ENCODE results near the gene KLHL21. TPM values are rescaled to one million over a fixed set of nuclear protein-coding genes. Genes with fewer than 3 reads are reported as not detected.

The KLHL21 gene
- total and polyA plus RNA-seq, 9 of the 15 experiments (the other 6 are each of a cell fraction or from before 2014, with no cell fraction given), result 2.1 to 42.1 (median 17.5) TPM

DNA sequence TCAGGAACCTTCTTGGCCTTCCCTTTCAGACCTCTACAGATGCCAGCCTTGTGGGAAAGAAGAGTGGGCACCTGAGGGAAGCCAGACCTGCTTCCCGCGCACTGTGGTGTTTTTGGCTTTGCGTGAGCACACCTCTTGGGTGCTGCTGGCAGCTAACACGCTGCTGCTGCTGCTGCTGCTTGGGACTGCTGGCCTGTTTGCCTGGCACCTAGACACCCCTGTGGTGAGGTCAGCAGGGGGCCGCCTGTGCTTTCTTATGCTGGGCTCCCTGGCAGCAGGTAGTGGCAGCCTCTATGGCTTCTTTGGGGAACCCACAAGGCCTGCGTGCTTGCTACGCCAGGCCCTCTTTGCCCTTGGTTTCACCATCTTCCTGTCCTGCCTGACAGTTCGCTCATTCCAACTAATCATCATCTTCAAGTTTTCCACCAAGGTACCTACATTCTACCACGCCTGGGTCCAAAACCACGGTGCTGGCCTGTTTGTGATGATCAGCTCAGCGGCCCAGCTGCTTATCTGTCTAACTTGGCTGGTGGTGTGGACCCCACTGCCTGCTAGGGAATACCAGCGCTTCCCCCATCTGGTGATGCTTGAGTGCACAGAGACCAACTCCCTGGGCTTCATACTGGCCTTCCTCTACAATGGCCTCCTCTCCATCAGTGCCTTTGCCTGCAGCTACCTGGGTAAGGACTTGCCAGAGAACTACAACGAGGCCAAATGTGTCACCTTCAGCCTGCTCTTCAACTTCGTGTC is 23.9 kb downstream of the KLHL21 start (continued):
- TF ChIP-seq PTTG1 (tag; IDR thresholded peaks at IDR 0.05; ENCODE audit: low read depth) (no peak), PHF20 (IDR thresholded peaks at IDR 0.05; ENCODE audit: partially characterized antibody) (no peak), HIVEP1 (CRISPR knock-in tag; IDR thresholded peaks at IDR 0.05) (no peak), RBM17 (IDR thresholded peaks at IDR 0.05; ENCODE audit: borderline replicate concordance, low read depth, low read length) (no peak), PYGO2 (tag; IDR thresholded peaks at IDR 0.05) (no peak), ZNF121 (CRISPR knock-in tag; conservative IDR thresholded peaks at IDR 0.05) (no peak), NFYB (IDR thresholded peaks at IDR 0.05; ENCODE audit: extremely low read depth, insufficient read length) (no peak), CAMTA2 (CRISPR knock-in tag; conservative IDR thresholded peaks at IDR 0.05) (no peak), CBFA2T3 (IDR thresholded peaks at IDR 0.05) (peak; percentile 22; the same call in 1 of the 2 replicates), KAT2B (IDR thresholded peaks at IDR 0.05; ENCODE audit: low read depth, low read length) (no peak), TCF7 (IDR thresholded peaks at IDR 0.05; ENCODE audit: borderline replicate concordance) (no peak), POLR3G (IDR thresholded peaks at IDR 0.05; ENCODE audit: extremely low read depth, insufficient read length, insufficient replicate concordance) (no peak), MAZ (CRISPR knock-in tag; conservative IDR thresholded peaks at IDR 0.05 in 1 of 2, IDR thresholded peaks at IDR 0.05 in 1 of 2) (no peak), TCF3 (CRISPR knock-in tag; IDR thresholded peaks at IDR 0.05) (peak; percentile 26), TBP (optimal IDR thresholded peaks at IDR 0.05; ENCODE audit: low read depth, low read length) (no peak), IFI16 (CRISPR knock-in tag; IDR thresholded peaks at IDR 0.05) (no peak), MAFF (IDR thresholded peaks at IDR 0.05; ENCODE audit: low read length) (no peak)
- TF ChIP-seq, protein P1, sequence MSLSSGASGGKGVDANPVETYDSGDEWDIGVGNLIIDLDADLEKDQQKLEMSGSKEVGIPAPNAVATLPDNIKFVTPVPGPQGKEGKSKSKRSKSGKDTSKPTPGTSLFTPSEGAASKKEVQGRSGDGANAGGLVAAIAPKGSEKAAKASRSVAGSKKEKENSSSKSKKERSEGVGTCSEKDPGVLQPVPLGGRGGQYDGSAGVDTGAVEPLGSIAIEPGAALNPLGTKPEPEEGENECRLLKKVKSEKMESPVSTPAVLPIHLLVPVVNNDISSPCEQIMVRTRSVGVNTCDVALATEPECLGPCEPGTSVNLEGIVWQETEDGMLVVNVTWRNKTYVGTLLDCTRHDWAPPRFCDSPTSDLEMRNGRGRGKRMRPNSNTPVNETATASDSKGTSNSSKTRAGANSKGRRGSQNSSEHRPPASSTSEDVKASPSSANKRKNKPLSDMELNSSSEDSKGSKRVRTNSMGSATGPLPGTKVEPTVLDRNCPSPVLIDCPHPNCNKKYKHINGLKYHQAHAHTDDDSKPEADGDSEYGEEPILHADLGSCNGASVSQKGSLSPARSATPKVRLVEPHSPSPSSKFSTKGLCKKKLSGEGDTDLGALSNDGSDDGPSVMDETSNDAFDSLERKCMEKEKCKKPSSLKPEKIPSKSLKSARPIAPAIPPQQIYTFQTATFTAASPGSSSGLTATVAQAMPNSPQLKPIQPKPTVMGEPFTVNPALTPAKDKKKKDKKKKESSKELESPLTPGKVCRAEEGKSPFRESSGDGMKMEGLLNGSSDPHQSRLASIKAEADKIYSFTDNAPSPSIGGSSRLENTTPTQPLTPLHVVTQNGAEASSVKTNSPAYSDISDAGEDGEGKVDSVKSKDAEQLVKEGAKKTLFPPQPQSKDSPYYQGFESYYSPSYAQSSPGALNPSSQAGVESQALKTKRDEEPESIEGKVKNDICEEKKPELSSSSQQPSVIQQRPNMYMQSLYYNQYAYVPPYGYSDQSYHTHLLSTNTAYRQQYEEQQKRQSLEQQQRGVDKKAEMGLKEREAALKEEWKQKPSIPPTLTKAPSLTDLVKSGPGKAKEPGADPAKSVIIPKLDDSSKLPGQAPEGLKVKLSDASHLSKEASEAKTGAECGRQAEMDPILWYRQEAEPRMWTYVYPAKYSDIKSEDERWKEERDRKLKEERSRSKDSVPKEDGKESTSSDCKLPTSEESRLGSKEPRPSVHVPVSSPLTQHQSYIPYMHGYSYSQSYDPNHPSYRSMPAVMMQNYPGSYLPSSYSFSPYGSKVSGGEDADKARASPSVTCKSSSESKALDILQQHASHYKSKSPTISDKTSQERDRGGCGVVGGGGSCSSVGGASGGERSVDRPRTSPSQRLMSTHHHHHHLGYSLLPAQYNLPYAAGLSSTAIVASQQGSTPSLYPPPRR (CRISPR knock-in tag; IDR thresholded peaks at IDR 0.05; ENCODE audit: borderline replicate concordance), result no peak
- TF ChIP-seq, protein P2, sequence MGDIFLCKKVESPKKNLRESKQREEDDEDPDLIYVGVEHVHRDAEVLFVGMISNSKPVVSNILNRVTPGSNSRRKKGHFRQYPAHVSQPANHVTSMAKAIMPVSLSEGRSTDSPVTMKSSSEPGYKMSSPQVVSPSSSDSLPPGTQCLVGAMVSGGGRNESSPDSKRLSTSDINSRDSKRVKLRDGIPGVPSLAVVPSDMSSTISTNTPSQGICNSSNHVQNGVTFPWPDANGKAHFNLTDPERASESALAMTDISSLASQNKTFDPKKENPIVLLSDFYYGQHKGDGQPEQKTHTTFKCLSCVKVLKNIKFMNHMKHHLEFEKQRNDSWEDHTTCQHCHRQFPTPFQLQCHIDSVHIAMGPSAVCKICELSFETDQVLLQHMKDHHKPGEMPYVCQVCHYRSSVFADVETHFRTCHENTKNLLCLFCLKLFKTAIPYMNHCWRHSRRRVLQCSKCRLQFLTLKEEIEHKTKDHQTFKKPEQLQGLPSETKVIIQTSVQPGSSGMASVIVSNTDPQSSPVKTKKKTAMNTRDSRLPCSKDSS (IDR thresholded peaks at IDR 0.05; ENCODE audit: low read depth, partially characterized antibody), result no peak
- TF ChIP-seq, protein P3, sequence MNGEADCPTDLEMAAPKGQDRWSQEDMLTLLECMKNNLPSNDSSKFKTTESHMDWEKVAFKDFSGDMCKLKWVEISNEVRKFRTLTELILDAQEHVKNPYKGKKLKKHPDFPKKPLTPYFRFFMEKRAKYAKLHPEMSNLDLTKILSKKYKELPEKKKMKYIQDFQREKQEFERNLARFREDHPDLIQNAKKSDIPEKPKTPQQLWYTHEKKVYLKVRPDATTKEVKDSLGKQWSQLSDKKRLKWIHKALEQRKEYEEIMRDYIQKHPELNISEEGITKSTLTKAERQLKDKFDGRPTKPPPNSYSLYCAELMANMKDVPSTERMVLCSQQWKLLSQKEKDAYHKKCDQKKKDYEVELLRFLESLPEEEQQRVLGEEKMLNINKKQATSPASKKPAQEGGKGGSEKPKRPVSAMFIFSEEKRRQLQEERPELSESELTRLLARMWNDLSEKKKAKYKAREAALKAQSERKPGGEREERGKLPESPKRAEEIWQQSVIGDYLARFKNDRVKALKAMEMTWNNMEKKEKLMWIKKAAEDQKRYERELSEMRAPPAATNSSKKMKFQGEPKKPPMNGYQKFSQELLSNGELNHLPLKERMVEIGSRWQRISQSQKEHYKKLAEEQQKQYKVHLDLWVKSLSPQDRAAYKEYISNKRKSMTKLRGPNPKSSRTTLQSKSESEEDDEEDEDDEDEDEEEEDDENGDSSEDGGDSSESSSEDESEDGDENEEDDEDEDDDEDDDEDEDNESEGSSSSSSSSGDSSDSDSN (IDR thresholded peaks at IDR 0.05; ENCODE audit: borderline replicate concordance in 1 of 2, low read depth in 2 of 2, low read length in 2 of 2), result no peak
